Liver (tissue), 9 donors: ENCODE data around the gene NKX3-2. TPM values are rescaled to one million over a fixed set of nuclear protein-coding genes. Genes with fewer than 3 reads are reported as not detected.

Experiments used
- DNase-seq: peaks from one replicate; pipeline ENCODE4 v3.0.0-alpha.2; 2017; ENCODE audit warnings: low spot score
- H3K27ac ChIP-seq, 2 donors: one replicate each; pipeline ENCODE4 v1.7.0; 2013; ENCODE audit warnings: inconsistent platforms in 2 of 2, low read length in 2 of 2, control low read depth in 1 of 2, low read depth in 1 of 2, mild to moderate bottlenecking in 1 of 2
- H3K27me3 ChIP-seq, 4 donors: one replicate each; pipeline versions ENCODE4 v1.6.1 to v1.7.0; 2013; ENCODE audit warnings: low read length in 3 of 4, inconsistent platforms in 1 of 4, mild to moderate bottlenecking in 1 of 4, moderate library complexity in 1 of 4; ENCODE audit not compliant: control insufficient read depth in 4 of 4, insufficient read depth in 4 of 4
- H3K36me3 ChIP-seq, 4 donors: one replicate each; pipeline versions ENCODE4 v1.6.1 to v1.7.0; 2013; ENCODE audit warnings: low read length in 3 of 4, mild to moderate bottlenecking in 3 of 4, low read depth in 1 of 4, moderate library complexity in 1 of 4; ENCODE audit not compliant: control insufficient read depth in 4 of 4, insufficient read depth in 3 of 4
- H3K4me1 ChIP-seq, 4 donors: one replicate each; pipeline versions ENCODE4 v1.6.1 to v1.7.0; 2013; ENCODE audit warnings: low read length in 3 of 4, mild to moderate bottlenecking in 3 of 4, moderate library complexity in 1 of 4; ENCODE audit not compliant: control insufficient read depth in 4 of 4, insufficient read depth in 4 of 4
- H3K4me3 ChIP-seq, 3 donors: one replicate each; pipeline versions ENCODE4 v1.6.1 to v1.7.0; 2013; ENCODE audit warnings: low read length in 3 of 3, control low read depth in 1 of 3, low read depth in 1 of 3, mild to moderate bottlenecking in 1 of 3
- H3K9ac ChIP-seq, 2 donors: one replicate each; pipeline ENCODE4 v1.7.0; 2013; ENCODE audit warnings: low read length in 2 of 2, mild to moderate bottlenecking in 2 of 2, moderate library complexity in 2 of 2, control low read depth in 1 of 2, low read depth in 1 of 2
- H3K9me3 ChIP-seq, 4 donors: one replicate each; pipeline versions ENCODE4 v1.6.1 to v1.7.0; 2013; ENCODE audit warnings: low read length in 3 of 4; ENCODE audit not compliant: control insufficient read depth in 4 of 4
- EGR1 ChIP-seq, 2 donors: IDR thresholded peaks; 2 replicates each; pipeline ENCODE4 v1.6.1; 2016 to 2018; ENCODE audit warnings: antibody characterized with exemption in 2 of 2, low read depth in 2 of 2
- FOXA1 ChIP-seq: IDR thresholded peaks from 2 replicates; pipeline ENCODE4 v1.6.1; 2016; ENCODE audit warnings: antibody characterized with exemption
- FOXA2 ChIP-seq: IDR thresholded peaks from 2 replicates; pipeline ENCODE4 v1.6.1; 2016; ENCODE audit warnings: antibody characterized with exemption
- GABPA ChIP-seq, 2 donors: IDR thresholded peaks in 1 of 2; conservative IDR thresholded peaks in 1 of 2; 2 replicates each; pipeline ENCODE4 v1.6.1; 2016; ENCODE audit warnings: antibody characterized with exemption in 2 of 2, mild to moderate bottlenecking in 1 of 2, moderate library complexity in 1 of 2
- HNF4A ChIP-seq, 2 donors: conservative IDR thresholded peaks; 2 replicates each; pipeline ENCODE4 v1.6.1; 2016; ENCODE audit warnings: antibody characterized with exemption in 2 of 2, mild to moderate bottlenecking in 2 of 2
- HNF4G ChIP-seq: IDR thresholded peaks from 2 replicates; pipeline ENCODE4 v1.6.1; 2016; ENCODE audit warnings: antibody characterized with exemption
- JUND ChIP-seq, 2 donors: IDR thresholded peaks; 2 replicates each; pipeline ENCODE4 v1.6.1; 2016; ENCODE audit warnings: antibody characterized with exemption in 2 of 2
- NR2F2 ChIP-seq: IDR thresholded peaks from 2 replicates; pipeline ENCODE4 v1.6.1; 2016; ENCODE audit warnings: antibody characterized with exemption
- RAD21 ChIP-seq, 2 donors: IDR thresholded peaks; 2 replicates each; pipeline ENCODE4 v1.6.1; 2016; ENCODE audit warnings: antibody characterized with exemption in 2 of 2, mild to moderate bottlenecking in 2 of 2
- RXRA ChIP-seq, 2 donors: IDR thresholded peaks; 2 replicates each; pipeline ENCODE4 v1.6.1; 2017 to 2018; ENCODE audit warnings: antibody characterized with exemption in 2 of 2, mild to moderate bottlenecking in 1 of 2
- SP1 ChIP-seq: IDR thresholded peaks from 2 replicates; pipeline ENCODE4 v1.6.1; 2018; ENCODE audit warnings: antibody characterized with exemption, mild to moderate bottlenecking
- TAF1 ChIP-seq: conservative IDR thresholded peaks from 2 replicates; pipeline ENCODE4 v1.6.1; 2016; ENCODE audit warnings: antibody characterized with exemption, mild to moderate bottlenecking
- YY1 ChIP-seq: IDR thresholded peaks from 2 replicates; pipeline ENCODE4 v1.6.1; 2016; ENCODE audit warnings: antibody characterized with exemption, mild to moderate bottlenecking
- WGBS: extraction: QIAGEN DNeasy Blood & Tissue Kit; methylation state at CpG from one replicate; pipeline ENCODE4 v1.1.7; 2013; 5-methylcytosine and 5-hydroxymethylcytosine counted together
- polyA plus RNA-seq, 2 donors: library from polyadenylated mRNA; stranded (reverse) in 1 of 2; unstranded in 1 of 2; fragments of 200-250 nt in 1 of 2; fragments of >200 nt in 1 of 2; fragmentation: Nextera tagmentation in 1 of 2; extraction: Ambion mirVana in 1 of 2; gene quantifications; one replicate each; pipeline versions ENCODE4 v1.2.1 to v1.2.3, GENCODE V29; 2013 to 2015
- total RNA-seq, 2 donors: library from RNA; depleted of rRNA; stranded (reverse); fragments of >200 nt; gene quantifications; one replicate each; pipeline ENCODE4 v1.2.3, GENCODE V29; 2014
- TF ChIP-seq, protein P1 (sequence below): IDR thresholded peaks from 2 replicates; pipeline ENCODE4 v1.6.1; 2016; ENCODE audit warnings: antibody characterized with exemption, mild to moderate bottlenecking
- TF ChIP-seq, protein P2 (sequence below): fragments of 150-350 bp; IDR thresholded peaks from 2 replicates; pipeline ENCODE4 v1.5.1; 2017; ENCODE audit warnings: improper control_type of control experiment, low read depth, low read length; ENCODE audit not compliant: missing input control
- TF ChIP-seq, protein P3 (sequence below): IDR thresholded peaks from 2 replicates; pipeline ENCODE4 v1.6.1; 2016; ENCODE audit warnings: antibody characterized with exemption
- donor health status: healthy.
- donor health status: healthy.
- donor health status: healthy.
- donor health status: healthy.
- donor health status: healthy.

Gene NKX3-2
- total and polyA plus RNA-seq, 4 donors = not detected

DNA sequence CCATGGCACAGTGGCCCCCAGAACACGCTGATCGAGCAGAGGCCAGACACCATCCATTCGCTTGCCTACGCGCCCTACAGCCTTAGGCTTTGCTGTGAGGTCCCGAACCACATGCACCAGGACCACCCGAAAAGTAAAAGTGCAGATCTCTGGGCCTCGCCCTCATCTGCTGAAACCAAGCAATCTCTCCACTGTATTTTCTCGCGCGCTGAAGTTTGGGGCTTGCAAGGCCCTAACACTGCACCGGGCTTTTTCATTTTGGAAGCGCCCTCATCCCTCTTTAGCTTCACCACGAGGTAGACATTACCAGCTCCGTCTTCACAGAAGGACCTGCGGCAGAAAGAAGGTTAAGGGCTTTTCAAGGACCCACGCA, 21.2 kb downstream of the NKX3-2 start:
- Histone ChIP-seq H3K9ac (no peak overlapping the region), H3K27ac (no peak overlapping the region), H3K4me1 (peaks cover 0 to 16% (median 2%) of the 10 kb centered on the region in 4 donors), H3K36me3 (peaks cover 0 to 2% (median 0%) of the 10 kb centered on the region in 4 donors), H3K4me3 (no peak overlapping the region), H3K27me3 (peaks cover 6 to 39% (median 13%) of the 10 kb centered on the region in 4 donors), H3K9me3 (peaks cover 11 to 16% (median 11%) of the 10 kb centered on the region in 4 donors)
- TF ChIP-seq HNF4A (conservative IDR thresholded peaks at IDR 0.05) = no peak
- TF ChIP-seq RAD21 (IDR thresholded peaks at IDR 0.05) = no peak
- TF ChIP-seq JUND (IDR thresholded peaks at IDR 0.05) = no peak
- no peak for TF ChIP-seq HNF4G
- TF ChIP-seq GABPA (IDR thresholded peaks at IDR 0.05 in 1 of 2, conservative IDR thresholded peaks at IDR 0.05 in 1 of 2) = no peak
- TF ChIP-seq TAF1 = no peak
- TF ChIP-seq, protein P1, sequence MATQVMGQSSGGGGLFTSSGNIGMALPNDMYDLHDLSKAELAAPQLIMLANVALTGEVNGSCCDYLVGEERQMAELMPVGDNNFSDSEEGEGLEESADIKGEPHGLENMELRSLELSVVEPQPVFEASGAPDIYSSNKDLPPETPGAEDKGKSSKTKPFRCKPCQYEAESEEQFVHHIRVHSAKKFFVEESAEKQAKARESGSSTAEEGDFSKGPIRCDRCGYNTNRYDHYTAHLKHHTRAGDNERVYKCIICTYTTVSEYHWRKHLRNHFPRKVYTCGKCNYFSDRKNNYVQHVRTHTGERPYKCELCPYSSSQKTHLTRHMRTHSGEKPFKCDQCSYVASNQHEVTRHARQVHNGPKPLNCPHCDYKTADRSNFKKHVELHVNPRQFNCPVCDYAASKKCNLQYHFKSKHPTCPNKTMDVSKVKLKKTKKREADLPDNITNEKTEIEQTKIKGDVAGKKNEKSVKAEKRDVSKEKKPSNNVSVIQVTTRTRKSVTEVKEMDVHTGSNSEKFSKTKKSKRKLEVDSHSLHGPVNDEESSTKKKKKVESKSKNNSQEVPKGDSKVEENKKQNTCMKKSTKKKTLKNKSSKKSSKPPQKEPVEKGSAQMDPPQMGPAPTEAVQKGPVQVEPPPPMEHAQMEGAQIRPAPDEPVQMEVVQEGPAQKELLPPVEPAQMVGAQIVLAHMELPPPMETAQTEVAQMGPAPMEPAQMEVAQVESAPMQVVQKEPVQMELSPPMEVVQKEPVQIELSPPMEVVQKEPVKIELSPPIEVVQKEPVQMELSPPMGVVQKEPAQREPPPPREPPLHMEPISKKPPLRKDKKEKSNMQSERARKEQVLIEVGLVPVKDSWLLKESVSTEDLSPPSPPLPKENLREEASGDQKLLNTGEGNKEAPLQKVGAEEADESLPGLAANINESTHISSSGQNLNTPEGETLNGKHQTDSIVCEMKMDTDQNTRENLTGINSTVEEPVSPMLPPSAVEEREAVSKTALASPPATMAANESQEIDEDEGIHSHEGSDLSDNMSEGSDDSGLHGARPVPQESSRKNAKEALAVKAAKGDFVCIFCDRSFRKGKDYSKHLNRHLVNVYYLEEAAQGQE = no peak
- TF ChIP-seq, protein P2, sequence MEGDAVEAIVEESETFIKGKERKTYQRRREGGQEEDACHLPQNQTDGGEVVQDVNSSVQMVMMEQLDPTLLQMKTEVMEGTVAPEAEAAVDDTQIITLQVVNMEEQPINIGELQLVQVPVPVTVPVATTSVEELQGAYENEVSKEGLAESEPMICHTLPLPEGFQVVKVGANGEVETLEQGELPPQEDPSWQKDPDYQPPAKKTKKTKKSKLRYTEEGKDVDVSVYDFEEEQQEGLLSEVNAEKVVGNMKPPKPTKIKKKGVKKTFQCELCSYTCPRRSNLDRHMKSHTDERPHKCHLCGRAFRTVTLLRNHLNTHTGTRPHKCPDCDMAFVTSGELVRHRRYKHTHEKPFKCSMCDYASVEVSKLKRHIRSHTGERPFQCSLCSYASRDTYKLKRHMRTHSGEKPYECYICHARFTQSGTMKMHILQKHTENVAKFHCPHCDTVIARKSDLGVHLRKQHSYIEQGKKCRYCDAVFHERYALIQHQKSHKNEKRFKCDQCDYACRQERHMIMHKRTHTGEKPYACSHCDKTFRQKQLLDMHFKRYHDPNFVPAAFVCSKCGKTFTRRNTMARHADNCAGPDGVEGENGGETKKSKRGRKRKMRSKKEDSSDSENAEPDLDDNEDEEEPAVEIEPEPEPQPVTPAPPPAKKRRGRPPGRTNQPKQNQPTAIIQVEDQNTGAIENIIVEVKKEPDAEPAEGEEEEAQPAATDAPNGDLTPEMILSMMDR = no peak
- TF ChIP-seq YY1 = no peak
- no peak for TF ChIP-seq FOXA1
- TF ChIP-seq, protein P3, sequence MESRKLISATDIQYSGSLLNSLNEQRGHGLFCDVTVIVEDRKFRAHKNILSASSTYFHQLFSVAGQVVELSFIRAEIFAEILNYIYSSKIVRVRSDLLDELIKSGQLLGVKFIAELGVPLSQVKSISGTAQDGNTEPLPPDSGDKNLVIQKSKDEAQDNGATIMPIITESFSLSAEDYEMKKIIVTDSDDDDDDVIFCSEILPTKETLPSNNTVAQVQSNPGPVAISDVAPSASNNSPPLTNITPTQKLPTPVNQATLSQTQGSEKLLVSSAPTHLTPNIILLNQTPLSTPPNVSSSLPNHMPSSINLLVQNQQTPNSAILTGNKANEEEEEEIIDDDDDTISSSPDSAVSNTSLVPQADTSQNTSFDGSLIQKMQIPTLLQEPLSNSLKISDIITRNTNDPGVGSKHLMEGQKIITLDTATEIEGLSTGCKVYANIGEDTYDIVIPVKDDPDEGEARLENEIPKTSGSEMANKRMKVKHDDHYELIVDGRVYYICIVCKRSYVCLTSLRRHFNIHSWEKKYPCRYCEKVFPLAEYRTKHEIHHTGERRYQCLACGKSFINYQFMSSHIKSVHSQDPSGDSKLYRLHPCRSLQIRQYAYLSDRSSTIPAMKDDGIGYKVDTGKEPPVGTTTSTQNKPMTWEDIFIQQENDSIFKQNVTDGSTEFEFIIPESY = no peak
- no peak for TF ChIP-seq FOXA2
- no peak for TF ChIP-seq NR2F2
- no peak for TF ChIP-seq SP1
- no peak for TF ChIP-seq RXRA (IDR thresholded peaks at IDR 0.05)
- no peak for TF ChIP-seq EGR1 (IDR thresholded peaks at IDR 0.05; ENCODE audit: low read depth in 2 of 2)
- WGBS = 9% methylated on average over 17 of the region's 17 CpGs
- DNase-seq = no peak
